KOPT-K1 (cell line): ENCODE results near the gene MUC2.

ENCODE experiments used
- H3K27ac ChIP-seq: fragments of 200-600 bp; sonication (generic); 2 replicates; pipeline ENCODE4 v1.5.1; 2016; ENCODE audit warnings: antibody characterized with exemption, mild to moderate bottlenecking, low read depth, low read length; ENCODE audit not compliant: poor library complexity, severe bottlenecking
- H3K36me3 ChIP-seq: fragments of 200-600 bp; sonication (generic); 2 replicates; pipeline ENCODE4 v1.5.1; 2017; ENCODE audit warnings: antibody characterized with exemption, mild to moderate bottlenecking, low read length, moderate library complexity; ENCODE audit not compliant: insufficient read depth
- H3K9me3 ChIP-seq: fragments of 200-600 bp; sonication (generic); 2 replicates; pipeline ENCODE4 v1.5.1; 2017; ENCODE audit warnings: antibody characterized with exemption, low read length, mild to moderate bottlenecking; ENCODE audit not compliant: insufficient read depth, poor library complexity, severe bottlenecking

MUC2 gene

DNA sequence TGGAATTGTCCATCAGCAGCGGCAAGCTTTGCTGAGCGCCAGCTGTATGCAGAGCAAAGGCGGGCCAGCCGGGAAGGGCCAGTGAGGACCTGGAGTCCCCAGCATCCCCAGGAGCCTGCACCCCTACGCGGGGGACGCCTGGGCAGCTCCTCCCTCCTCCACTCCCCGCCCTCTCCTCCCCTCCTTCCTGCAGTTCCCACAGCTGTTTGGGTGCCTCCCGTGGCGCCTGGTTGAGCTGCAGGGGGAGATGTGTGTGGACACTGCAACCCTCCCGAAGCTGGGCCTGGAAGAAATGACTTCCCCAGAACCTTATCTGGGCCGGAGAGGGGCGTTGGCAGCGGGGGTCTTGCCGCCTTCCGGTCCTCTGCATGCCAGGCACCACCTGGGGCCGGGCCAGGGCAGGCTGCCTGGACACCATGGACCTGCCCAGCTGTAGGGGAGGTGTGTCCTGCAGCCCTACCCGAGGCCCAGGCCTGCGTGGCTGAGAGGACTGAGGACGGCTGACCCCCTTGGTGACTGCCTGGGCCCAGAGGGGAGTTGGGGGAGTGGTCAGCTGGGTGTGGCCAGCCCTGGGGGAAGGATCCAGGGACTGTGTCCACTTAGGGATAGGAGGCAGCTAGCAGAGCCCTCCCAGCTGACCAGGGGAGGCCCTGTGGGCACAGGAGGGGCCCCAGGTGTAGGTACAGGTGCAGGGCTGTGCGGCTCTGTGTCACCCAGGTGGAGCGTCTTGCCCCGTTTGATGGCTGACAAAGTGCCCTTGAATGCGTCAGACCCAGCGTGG lies 21.4 kb upstream of the MUC2 start:
- no peak overlapping the region for H3K27ac ChIP-seq

DNA sequence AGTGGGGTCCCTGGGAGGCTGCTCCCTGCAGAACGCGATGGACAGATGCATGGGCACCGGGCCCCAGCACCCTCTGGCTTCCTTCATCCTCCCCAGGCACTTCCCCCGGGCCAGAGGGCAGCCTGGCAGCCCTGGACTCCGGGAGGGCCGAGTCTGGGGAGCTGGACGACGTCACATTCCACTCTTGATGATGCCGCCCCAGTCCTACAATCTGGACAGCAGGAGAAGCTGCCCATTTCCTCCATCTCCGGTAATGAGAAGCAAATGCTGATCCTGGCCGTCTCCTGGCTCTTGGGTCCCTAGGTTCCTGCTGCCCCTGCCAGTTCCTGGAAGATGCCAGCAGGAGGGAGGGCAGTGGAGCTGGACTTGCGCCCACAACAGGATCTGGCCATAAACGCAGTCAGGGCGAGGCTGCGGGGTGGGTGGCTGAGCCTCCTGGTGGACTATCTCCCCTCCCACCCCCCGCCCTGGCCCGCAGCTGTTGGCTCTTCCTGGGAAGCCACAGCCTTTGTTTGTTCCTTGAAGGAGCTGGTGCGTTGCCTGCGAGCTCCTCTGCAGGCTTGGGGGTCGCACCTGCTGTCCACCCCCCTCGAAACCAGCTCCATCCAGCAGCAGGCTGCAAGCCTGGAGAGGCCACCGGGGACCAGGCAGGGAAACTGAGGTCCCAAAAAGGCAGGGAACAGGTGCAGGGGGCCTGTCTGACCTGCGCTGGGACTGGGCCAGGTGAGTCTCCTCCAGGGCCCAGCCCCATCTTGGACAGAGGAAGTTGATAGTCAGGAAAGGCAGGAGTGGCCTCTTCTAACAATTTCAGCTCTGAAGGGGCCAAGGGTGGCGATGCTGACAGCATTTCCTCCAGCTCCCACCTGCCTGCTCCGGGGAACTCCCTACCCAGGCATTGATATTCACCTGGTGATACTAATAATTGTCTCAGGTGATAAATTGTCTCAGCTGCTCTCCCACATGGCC lies 20.2 kb upstream of the MUC2 start:
- Histone ChIP-seq H3K9me3 (no peaks in the 10 kb centered on the region), H3K36me3 (no peaks in the 10 kb centered on the region), H3K27ac (no peak overlapping the region)

More for the DNA sequence above, 21.4 kb upstream of the MUC2 start:
- Histone ChIP-seq H3K9me3 (no peaks in the 10 kb centered on the region), H3K36me3 (no peaks in the 10 kb centered on the region)

GRCh38 chr11:1055109-1055703 lies 19.5 kb upstream of the MUC2 start:
- Histone ChIP-seq H3K9me3 (no peaks in the 10 kb centered on the region), H3K27ac (no peak overlapping the region), H3K36me3 (no peaks in the 10 kb centered on the region)

DNA sequence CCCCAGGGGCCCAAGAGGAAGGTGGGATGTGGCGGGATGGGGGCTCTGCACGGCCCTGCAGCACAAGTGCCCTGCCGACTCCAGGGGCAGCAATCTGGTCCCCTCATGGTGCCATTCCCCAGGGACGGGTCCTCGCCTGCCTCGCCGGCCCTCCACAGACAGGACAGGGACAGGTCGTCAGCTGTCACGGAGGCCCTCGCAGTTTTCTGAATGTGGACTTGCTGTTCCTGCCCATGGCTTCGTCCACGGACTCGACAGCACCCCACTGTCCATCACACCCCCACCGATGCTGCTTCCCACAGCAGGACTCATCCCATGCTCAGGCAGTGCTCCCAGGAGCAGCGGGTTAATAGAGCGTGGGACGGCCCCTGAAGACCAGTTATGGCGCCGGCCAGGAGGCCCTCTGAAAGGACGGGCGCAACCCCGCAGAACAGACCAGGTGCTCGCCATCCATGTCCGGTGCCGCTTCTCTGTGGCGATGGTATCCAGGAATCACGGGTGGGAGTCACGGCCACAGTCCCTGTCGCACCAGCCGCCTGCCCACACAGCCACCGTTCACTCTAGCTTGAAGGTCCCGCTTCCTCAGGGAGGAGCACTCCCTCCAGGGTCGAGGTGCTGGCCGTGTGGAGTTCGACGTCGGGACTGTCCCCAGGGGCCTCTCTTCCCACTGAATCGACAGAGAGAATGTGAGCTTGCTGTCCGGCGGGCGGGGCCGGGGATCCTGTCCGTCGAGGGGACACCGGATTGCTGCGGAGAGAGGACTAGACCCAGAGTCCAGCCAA lies 18.5 kb upstream of the MUC2 start:
- Histone ChIP-seq H3K9me3 (no peaks in the 10 kb centered on the region), H3K36me3 (no peaks in the 10 kb centered on the region), H3K27ac (no peak overlapping the region)

DNA sequence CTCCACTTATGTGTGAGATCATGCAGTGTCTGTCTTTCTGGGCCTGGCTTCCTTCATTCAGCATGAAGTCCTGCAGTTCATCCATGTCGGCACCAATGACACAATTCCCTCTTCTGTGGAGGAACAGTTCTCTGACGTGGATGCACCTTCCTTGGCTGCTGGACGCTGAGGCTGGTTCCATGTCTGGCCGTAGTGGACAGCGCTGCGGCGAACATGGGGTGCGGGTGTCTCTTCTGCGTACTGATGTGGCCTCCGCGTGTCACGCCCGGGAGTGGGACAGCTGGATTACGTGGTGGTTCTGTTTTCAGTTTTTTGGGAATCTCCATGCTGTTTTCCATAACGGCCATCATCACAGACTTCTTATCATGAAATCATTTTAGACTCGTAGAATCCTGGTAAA lies 16.9 kb upstream of the MUC2 start:
- peaks cover 7% of the 10 kb centered on the region for H3K9me3 ChIP-seq
- H3K27ac ChIP-seq, result no peak overlapping the region
- H3K36me3 ChIP-seq, result no peaks in the 10 kb centered on the region

DNA sequence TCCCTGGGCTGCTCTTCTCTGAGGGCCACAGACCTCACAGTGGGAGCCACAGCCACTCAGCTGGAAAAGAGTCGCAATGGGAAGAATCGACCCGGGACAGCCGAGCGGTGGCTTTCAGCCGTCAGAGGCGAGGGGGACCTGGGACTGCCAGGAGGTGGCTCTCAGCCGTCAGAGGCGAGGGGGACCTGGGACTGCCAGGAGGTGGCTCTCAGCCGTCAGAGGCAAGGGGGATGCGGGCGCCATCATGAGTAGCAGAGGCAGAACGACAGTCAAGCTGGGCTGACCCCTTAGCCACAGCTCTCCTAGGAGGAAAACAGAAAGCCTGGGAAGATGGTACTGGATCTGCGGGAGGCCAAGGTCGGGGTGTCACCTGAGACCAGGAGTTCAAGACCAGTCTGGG lies 14.9 kb upstream of the MUC2 start:
- peaks cover 7% of the 10 kb centered on the region for H3K9me3 ChIP-seq
- H3K36me3 ChIP-seq, result no peaks in the 10 kb centered on the region
- H3K27ac ChIP-seq, result no peak overlapping the region

DNA sequence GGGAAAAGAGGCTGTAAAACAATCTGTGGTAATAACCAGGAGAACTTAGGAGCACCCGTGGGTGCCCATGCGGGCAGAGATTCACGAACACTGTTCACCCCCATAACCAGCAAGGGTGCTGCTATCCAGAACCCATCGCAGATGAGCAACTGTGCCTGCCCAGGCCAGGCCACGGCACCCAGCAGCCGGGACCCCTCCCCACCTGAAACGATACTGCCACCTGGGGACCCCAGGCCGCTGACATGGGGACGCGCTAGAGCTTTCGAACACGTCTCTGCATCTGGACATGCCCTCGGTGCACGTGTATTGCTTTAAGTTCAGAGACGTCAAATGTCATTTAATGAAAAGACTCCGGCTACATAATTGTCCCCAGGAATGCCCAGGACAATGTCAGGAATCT lies 14.3 kb upstream of the MUC2 start:
- Histone ChIP-seq H3K27ac (no peak overlapping the region), H3K36me3 (no peaks in the 10 kb centered on the region), H3K9me3 (peaks cover 7% of the 10 kb centered on the region)

DNA sequence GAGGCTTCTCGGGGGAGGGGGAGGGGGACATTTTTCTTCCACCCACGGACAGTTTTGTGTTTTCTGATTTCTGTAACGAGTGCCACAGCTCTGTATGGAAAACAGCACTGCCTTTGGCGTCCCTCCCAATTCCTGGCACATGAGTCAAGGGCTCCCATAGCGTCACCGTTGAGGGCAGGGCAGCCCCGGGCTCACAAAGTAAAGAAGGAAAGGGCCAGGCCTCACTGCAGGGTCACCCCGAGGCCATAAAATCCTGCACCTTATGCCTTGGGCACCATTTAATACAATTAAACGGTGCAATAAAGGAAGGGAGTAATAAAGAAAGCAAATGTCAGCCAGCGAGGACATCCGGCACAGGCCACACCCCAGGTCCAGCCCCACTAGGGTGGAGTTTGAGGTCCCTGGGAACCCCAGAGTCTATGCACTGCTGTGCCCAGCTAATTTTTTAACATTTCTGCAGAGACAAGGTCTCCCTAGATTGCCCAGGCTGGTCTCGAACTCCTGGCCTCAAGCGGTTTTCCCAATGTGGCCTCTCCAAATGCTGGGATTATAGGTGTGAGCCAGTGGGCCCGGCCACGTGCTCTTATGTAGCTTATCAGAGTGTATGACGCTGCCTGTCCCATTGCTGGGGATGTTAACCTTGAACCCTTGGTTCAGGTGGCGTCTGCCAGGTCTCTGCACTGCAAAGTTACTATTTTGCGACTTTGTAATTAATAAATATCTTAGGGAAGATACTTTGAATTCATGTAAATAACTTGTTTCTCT lies 13.6 kb upstream of the MUC2 start:
- Histone ChIP-seq H3K36me3 (no peaks in the 10 kb centered on the region), H3K27ac (no peak overlapping the region), H3K9me3 (peaks cover 7% of the 10 kb centered on the region)

DNA sequence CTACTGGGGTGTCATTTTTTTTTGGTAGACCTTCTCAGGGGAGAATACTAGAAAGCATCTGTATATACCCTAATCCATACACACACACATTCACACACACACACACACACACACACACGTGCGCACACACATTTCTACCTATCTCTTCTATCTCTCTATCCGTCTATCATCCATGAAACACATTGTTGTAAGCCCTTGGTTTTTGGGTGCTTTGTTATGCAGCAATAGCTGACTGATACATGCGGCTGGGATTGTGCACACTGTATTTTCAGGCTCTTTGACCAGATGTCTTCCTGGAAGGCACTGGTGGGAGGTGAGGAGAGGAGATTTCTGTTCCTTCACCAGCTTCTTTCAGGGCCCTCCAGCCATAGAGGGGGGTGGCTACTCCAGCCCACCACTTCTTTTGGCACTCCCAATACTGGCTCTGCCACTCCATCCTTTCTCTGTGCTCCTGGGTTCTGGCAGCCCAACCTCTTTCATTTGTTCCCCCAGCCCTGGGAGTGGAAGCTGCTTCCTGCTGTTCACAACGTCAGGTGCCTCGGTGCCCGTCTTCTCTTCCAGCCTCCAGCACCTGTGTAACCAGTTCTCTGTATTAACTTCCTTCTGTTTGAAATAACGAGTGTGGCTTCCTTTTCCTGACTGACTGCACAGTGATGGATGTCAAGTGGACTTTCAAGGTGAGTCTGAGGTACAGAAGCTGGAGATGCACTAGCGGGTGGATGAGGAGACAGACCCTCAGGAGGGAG lies 12.4 kb upstream of the MUC2 start:
- peaks cover 7% of the 10 kb centered on the region for H3K9me3 ChIP-seq
- no peak overlapping the region for H3K27ac ChIP-seq
- H3K36me3 ChIP-seq, result no peaks in the 10 kb centered on the region

DNA sequence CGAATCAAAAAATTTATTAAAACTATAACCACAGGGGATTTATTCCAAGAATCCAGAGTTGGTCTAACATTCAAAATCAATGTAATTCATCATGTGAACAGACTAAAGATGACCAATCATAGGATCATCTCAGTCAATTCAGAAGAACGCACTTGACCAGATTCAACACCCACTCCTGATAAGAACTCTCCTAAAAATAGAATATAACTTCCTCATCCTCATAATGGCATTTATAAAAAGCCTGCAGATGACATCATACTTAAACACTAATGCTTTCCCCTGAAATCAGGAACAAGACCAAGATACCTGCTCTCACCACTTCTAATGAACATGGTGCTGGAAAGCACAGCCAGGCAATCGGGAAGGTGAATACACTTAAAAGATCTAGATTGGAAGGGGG lies 10.5 kb upstream of the MUC2 start:
- Histone ChIP-seq H3K36me3 (no peaks in the 10 kb centered on the region), H3K9me3 (peaks cover 7% of the 10 kb centered on the region), H3K27ac (no peak overlapping the region)

DNA sequence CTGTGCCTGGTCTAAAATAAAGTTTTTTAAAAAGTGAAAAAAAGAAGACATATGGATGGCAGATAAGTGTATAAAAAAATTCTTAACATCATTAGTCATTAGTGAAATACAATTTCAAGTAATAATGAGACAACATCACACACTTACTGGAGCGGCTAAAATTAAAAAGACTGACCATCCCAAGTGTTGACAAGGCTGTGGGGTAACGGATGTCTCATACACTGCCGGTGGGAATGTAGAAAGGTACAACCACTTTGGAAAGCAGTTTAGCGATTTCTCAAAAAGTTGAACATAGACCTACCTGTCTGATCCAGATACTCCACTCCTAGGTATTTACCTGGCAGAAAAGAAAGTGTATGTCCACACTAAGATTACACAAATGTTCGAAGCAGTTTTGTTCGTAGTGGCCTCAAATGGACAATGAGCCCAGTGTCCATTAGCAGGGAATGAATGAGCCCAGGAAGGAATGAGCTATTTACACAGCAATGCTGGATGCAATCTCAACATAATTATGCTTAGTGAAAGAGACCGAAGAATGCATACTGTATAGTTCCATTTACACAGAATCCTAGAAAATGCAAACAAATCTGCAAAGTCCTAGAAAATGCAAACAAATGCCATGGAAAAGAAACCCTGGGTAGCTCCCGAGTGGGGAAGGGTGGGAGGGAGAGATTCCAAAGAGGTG lies 6.7 kb upstream of the MUC2 start:
- Histone ChIP-seq H3K9me3 (no peaks in the 10 kb centered on the region), H3K36me3 (no peaks in the 10 kb centered on the region), H3K27ac (no peak overlapping the region)

DNA sequence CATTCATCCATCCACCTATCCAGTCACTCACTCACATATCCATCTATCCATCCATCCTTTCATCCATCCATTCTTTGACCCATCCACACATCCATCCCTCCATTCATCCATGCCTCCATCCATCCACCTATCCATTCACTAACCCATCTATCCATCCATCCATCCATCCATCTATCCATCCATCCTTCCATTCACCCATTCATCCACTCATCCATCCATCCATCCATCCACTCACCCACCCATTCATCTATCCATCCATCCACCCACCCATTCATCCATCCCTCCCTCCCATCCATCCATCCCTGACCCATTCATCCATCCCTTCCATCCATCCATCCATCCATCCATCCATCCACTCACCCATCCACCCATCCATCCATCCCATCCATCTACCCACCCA lies 4.9 kb upstream of the MUC2 start:
- Histone ChIP-seq H3K36me3 (no peaks in the 10 kb centered on the region), H3K9me3 (no peaks in the 10 kb centered on the region), H3K27ac (no peak overlapping the region)
